GM18907 (cell line): Measurements from ENCODE around the gene EPB41L2.
"Not testable (repeated sequence)": the region's sequence is repeated elsewhere in the genome, so short reads cannot be mapped to it uniquely, and the experiment has no call there.

Experiments used
- ATAC-seq: cut with Tn5 transposase; IDR thresholded peaks from one replicate; pipeline ENCODE4 v1.9.1; 2021; ENCODE audit warnings: mild to moderate bottlenecking, moderate library complexity; ENCODE audit not compliant: unreplicated experiment

EPB41L2 gene

GRCh38 chr6:130958468-130958867 lies 104.6 kb downstream of the EPB41L2 start:
- ATAC-seq, result no peak

- no peak for ATAC-seq
These were observed 107.3 kb downstream of the EPB41L2 start for GRCh38 chr6:130955755-130956154.

GRCh38 chr6:130949553-130949952 lies 113.5 kb downstream of the EPB41L2 start:
- no peak for ATAC-seq

GRCh38 chr6:130947464-130947863 lies 115.6 kb downstream of the EPB41L2 start:
- no peak for ATAC-seq

GRCh38 chr6:130946076-130946475 lies 117.0 kb downstream of the EPB41L2 start:
- ATAC-seq, result no peak

GRCh38 chr6:130945401-130945919 lies 117.6 kb downstream of the EPB41L2 start:
- no peak for ATAC-seq

GRCh38 chr6:130944486-130944885 lies 118.6 kb downstream of the EPB41L2 start:
- ATAC-seq, result no peak

GRCh38 chr6:130943738-130944137 lies 119.3 kb downstream of the EPB41L2 start:
- no peak for ATAC-seq

- ATAC-seq, result not testable (repeated sequence)
These were observed 120.3 kb downstream of the EPB41L2 start for GRCh38 chr6:130942752-130943151.

- ATAC-seq, result no peak
These were observed 125.0 kb downstream of the EPB41L2 start for GRCh38 chr6:130937942-130938604.

GRCh38 chr6:130936933-130937332 lies 126.1 kb downstream of the EPB41L2 start:
- ATAC-seq, result no peak

- no peak for ATAC-seq
These were observed 127.1 kb downstream of the EPB41L2 start for GRCh38 chr6:130935978-130936377.

- ATAC-seq, result no peak
These were observed 128.0 kb downstream of the EPB41L2 start for GRCh38 chr6:130934848-130935585.

- ATAC-seq, result no peak
These were observed 129.3 kb downstream of the EPB41L2 start for GRCh38 chr6:130933712-130934200.

- ATAC-seq, result no peak
These were observed 130.1 kb downstream of the EPB41L2 start for GRCh38 chr6:130932921-130933320.

- ATAC-seq, result no peak
These were observed 130.6 kb downstream of the EPB41L2 start for GRCh38 chr6:130932438-130932837.

GRCh38 chr6:130931683-130932082 lies 131.4 kb downstream of the EPB41L2 start:
- no peak for ATAC-seq

- no peak for ATAC-seq
These were observed 133.9 kb downstream of the EPB41L2 start for GRCh38 chr6:130929036-130929678.

- ATAC-seq, result no peak
These were observed 134.7 kb downstream of the EPB41L2 start for GRCh38 chr6:130928158-130928912.

GRCh38 chr6:130927305-130927704 lies 135.7 kb downstream of the EPB41L2 start:
- no peak for ATAC-seq

GRCh38 chr6:130923350-130923749 lies 139.7 kb downstream of the EPB41L2 start:
- no peak for ATAC-seq
